OCI-LY7 (cell line): ENCODE measurements around the gene HDAC9.

ENCODE experiments used
- EZH2phosphoT487 ChIP-seq: fragments of 200-600 bp; sonication (generic); IDR thresholded peaks from 2 replicates; pipeline ENCODE4 v1.6.1; 2018; ENCODE audit warnings: low read depth, borderline replicate concordance, mild to moderate bottlenecking, mixed run types, antibody characterized with exemption, low read length, moderate library complexity, mixed read lengths
- TF ChIP-seq, protein P1 (sequence below): fragments of 200-600 bp; sonication (generic); conservative IDR thresholded peaks from 2 replicates; pipeline ENCODE4 v1.5.1; 2014; ENCODE audit warnings: mild to moderate bottlenecking, antibody characterized with exemption, low read length, moderate library complexity, mixed read lengths

DNA sequence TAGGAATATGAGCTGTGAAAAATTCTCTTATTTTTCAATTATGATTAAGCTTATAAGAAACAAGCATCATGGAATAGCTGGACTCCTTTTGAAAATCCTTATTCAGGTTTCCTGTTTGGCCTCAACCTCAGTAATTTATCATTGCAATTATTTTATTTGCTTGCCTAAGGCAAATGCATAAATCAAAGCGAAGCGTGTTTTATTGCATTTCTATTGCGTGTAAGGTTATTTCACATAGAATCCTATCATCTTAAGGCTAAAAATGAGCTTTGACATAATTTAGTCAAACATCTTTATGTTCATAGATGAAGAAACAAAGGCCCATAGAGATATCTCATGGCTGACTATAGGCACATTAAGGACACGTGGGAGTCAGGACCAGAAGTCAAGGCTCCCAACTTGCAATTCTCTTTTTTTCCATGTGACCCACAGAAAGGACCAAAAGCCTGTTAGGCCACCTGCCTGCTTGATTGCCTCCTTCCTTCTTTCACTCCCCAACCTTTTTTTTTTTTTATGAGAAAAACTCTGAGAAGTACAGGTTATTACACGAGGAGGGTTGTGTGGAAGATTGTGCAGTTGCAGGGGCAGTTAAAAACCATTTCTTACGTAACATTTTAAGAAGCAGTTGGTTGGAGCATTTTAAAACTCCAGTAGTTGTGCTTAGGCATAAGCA is 261.0 kb downstream of the HDAC9 start:
- TF ChIP-seq, protein P1, sequence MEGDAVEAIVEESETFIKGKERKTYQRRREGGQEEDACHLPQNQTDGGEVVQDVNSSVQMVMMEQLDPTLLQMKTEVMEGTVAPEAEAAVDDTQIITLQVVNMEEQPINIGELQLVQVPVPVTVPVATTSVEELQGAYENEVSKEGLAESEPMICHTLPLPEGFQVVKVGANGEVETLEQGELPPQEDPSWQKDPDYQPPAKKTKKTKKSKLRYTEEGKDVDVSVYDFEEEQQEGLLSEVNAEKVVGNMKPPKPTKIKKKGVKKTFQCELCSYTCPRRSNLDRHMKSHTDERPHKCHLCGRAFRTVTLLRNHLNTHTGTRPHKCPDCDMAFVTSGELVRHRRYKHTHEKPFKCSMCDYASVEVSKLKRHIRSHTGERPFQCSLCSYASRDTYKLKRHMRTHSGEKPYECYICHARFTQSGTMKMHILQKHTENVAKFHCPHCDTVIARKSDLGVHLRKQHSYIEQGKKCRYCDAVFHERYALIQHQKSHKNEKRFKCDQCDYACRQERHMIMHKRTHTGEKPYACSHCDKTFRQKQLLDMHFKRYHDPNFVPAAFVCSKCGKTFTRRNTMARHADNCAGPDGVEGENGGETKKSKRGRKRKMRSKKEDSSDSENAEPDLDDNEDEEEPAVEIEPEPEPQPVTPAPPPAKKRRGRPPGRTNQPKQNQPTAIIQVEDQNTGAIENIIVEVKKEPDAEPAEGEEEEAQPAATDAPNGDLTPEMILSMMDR, result no peak
- TF ChIP-seq EZH2phosphoT487, result no peak
